Measurements from ENCODE around the gene NR1D1.
"Not testable (repeated sequence)": the region's sequence is repeated elsewhere in the genome, so short reads cannot be mapped to it uniquely, and the experiment has no call there.

Gene NR1D1

DNA sequence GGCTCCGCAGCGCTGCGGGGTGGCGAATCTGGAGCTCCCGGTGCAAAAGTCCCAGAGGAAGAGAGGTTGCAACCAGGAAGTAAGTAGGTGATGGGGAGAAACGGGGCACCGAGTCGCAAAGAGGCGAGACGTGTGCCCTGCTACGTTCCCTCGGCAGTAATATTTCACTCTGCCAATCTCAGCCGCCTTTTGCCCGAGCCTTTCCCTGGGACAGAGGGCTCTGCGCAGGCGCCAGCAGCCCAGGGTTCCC lies at the start of gene NR1D1:
Gene NR1D1 (minus strand): TSS at position 171 of the 250 bp plus-strand sequence. CDS start 495 bp downstream, outside the sequence.
- Mint-ChIP-seq H3K27me3 (no peaks in the 10 kb centered on the region), H3K27ac (peak within 1 kb of the TSS; percentile 96), H3K36me3 (peaks cover 8% of the 10 kb centered on the region), H3K4me1 (ENCODE audit: low read depth) (peaks cover 84% of the 10 kb centered on the region), H3K4me3 (peak within 1 kb of the TSS; percentile 95), H3K9me3 (ENCODE audit: low read depth) (no peaks in the 10 kb centered on the region)

- Mint-ChIP-seq H3K27ac (peak overlapping the region; percentile 46), H3K9me3 (ENCODE audit: low read depth) (no peaks in the 10 kb centered on the region), H3K36me3 (peaks cover 7% of the 10 kb centered on the region), H3K4me1 (ENCODE audit: low read depth) (peaks cover 55% of the 10 kb centered on the region), H3K4me3 (peak overlapping the region; percentile 44), H3K27me3 (no peaks in the 10 kb centered on the region)
Observed at GRCh38 chr17:40148527-40148926, 48.1 kb upstream of the NR1D1 start.

DNA sequence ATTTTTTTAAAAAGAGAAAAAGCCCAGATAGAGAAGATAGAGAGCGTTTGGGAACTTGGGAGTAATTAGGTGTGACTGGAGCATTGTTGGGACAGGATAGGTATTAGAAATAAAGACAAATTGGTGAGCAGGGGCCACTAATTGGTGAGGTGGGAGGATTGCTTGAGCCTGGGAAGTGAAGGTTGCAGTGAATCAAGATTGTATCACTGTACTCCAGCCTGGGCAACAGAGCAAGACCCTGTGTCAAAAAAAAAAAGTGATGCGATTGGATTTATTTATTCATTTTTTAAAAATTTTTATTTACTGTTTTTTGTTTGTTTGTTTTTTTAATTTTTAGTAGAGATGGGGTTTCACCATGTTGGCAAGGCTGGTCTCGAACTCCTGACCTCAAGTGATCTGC lies 45.1 kb upstream of the NR1D1 start:
- H3K36me3 Mint-ChIP-seq = peaks cover 10% of the 10 kb centered on the region

GRCh38 chr17:40143166-40143565 lies 42.8 kb upstream of the NR1D1 start:
- not testable (repeated sequence) for H3K36me3 Mint-ChIP-seq; H3K27ac Mint-ChIP-seq; H3K4me3 Mint-ChIP-seq; H3K9me3 Mint-ChIP-seq (ENCODE audit: low read depth); H3K27me3 Mint-ChIP-seq
- H3K4me1 Mint-ChIP-seq (ENCODE audit: low read depth) = peaks cover 50% of the 10 kb centered on the region

More for the DNA sequence above, 45.1 kb upstream of the NR1D1 start:
- no peaks in the 10 kb centered on the region for H3K9me3 Mint-ChIP-seq (ENCODE audit: low read depth)
- no peak overlapping the region for H3K27ac Mint-ChIP-seq
- no peaks in the 10 kb centered on the region for H3K27me3 Mint-ChIP-seq
- peaks cover 56% of the 10 kb centered on the region for H3K4me1 Mint-ChIP-seq (ENCODE audit: low read depth)
- H3K4me3 Mint-ChIP-seq = no peak overlapping the region

DNA sequence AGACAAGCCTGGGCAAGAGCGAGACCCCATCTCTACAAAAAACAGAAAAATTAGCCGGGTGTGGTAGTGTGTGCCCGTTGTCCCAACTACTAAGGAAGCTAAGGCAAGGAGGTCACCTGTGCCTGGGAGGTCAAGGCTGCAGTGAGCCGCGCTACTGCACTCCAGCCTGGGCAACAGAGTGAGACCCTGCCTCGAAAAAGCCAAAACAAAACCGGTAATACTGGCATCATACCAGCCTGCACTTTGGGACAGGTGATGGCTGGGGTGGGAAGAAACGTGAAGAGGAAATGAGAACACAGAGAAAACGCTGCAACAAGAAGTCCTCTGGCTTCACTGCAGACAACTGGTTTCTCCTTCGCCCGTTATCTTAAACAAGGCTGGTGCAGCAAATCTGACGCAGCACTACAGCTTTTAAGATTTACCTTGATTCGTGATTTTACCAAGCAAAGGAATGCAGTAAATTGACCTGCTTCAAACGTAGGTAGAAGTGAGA lies 39.2 kb upstream of the NR1D1 start:
- peak overlapping the region; percentile 97 for H3K4me3 Mint-ChIP-seq
- no peaks in the 10 kb centered on the region for H3K9me3 Mint-ChIP-seq (ENCODE audit: low read depth)

GRCh38 chr17:40135817-40136216 lies 35.4 kb upstream of the NR1D1 start:
- peak overlapping the region; percentile 67 for H3K27ac Mint-ChIP-seq
- no peaks in the 10 kb centered on the region for H3K27me3 Mint-ChIP-seq
- peaks cover 4% of the 10 kb centered on the region for H3K36me3 Mint-ChIP-seq
- peaks cover 28% of the 10 kb centered on the region for H3K4me1 Mint-ChIP-seq (ENCODE audit: low read depth)
- no peak overlapping the region for H3K4me3 Mint-ChIP-seq
- no peaks in the 10 kb centered on the region for H3K9me3 Mint-ChIP-seq (ENCODE audit: low read depth)

More for the DNA sequence above, 39.2 kb upstream of the NR1D1 start:
- Mint-ChIP-seq H3K27me3 (no peaks in the 10 kb centered on the region), H3K27ac (peak overlapping the region; percentile 95), H3K36me3 (peaks cover 6% of the 10 kb centered on the region), H3K4me1 (ENCODE audit: low read depth) (peaks cover 41% of the 10 kb centered on the region)

GRCh38 chr17:40134184-40134583 lies 33.8 kb upstream of the NR1D1 start:
- no peaks in the 10 kb centered on the region for H3K27me3 Mint-ChIP-seq
- peaks cover 19% of the 10 kb centered on the region for H3K4me1 Mint-ChIP-seq (ENCODE audit: low read depth)
- peaks cover 6% of the 10 kb centered on the region for H3K36me3 Mint-ChIP-seq
- peak overlapping the region; percentile 67 for H3K27ac Mint-ChIP-seq
- H3K9me3 Mint-ChIP-seq (ENCODE audit: low read depth) = no peaks in the 10 kb centered on the region
- no peak overlapping the region for H3K4me3 Mint-ChIP-seq

- Mint-ChIP-seq H3K27ac (peak overlapping the region; percentile 64), H3K36me3 (peaks cover 9% of the 10 kb centered on the region), H3K4me3 (no peak overlapping the region), H3K27me3 (no peaks in the 10 kb centered on the region), H3K4me1 (ENCODE audit: low read depth) (peaks cover 14% of the 10 kb centered on the region), H3K9me3 (ENCODE audit: low read depth) (no peaks in the 10 kb centered on the region)
Observed at GRCh38 chr17:40130352-40131042, 30.1 kb upstream of the NR1D1 start.

DNA sequence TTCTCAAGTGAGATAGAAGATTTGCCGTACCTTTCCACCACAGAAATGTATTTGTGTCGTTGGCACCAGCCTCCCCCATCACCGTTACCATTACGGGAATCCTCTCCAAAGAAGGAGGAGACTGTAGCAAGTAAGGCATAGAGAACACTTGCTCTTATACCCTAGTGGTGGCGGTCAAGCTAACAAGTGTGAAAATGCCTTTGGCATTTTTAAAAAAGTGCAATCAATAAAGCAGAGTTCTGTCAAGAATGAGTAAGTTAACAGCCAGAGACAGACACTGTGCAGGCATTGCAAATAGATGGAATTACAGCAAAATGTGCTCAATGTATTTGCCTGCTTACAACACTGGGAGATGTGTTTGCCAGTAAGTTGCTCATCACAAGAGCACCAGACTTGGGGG lies 29.1 kb upstream of the NR1D1 start:
- H3K36me3 Mint-ChIP-seq = peaks cover 9% of the 10 kb centered on the region
- H3K4me3 Mint-ChIP-seq = no peak overlapping the region
- H3K27ac Mint-ChIP-seq = no peak overlapping the region
- no peaks in the 10 kb centered on the region for H3K27me3 Mint-ChIP-seq
- no peaks in the 10 kb centered on the region for H3K9me3 Mint-ChIP-seq (ENCODE audit: low read depth)
- peaks cover 16% of the 10 kb centered on the region for H3K4me1 Mint-ChIP-seq (ENCODE audit: low read depth)

GRCh38 chr17:40124279-40125141 lies 24.1 kb upstream of the NR1D1 start:
- Mint-ChIP-seq H3K27ac (peak overlapping the region; percentile 86), H3K4me1 (ENCODE audit: low read depth) (peaks cover 30% of the 10 kb centered on the region)

DNA sequence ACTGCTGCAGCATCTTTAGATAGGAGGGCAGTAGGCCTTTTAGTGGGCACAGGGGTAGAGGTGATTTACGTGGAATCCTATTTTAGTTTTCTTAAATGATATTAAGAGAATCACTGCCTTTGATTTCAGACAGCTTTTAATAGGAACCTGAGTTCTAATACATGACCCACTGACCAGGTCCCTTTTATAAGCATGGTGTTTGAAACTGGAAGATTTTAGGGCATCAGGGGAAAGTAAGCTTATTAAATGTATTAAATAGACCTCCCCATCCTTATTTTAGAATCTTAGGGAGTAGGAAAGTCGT lies 23.4 kb upstream of the NR1D1 start:
- Mint-ChIP-seq H3K9me3 (ENCODE audit: low read depth) (no peaks in the 10 kb centered on the region), H3K27me3 (no peaks in the 10 kb centered on the region), H3K36me3 (peaks cover 3% of the 10 kb centered on the region), H3K4me1 (ENCODE audit: low read depth) (peaks cover 30% of the 10 kb centered on the region), H3K4me3 (peak overlapping the region; percentile 96), H3K27ac (peak overlapping the region; percentile 85)

More at GRCh38 chr17:40124279-40125141, 24.1 kb upstream of the NR1D1 start:
- H3K4me3 Mint-ChIP-seq = peak overlapping the region; percentile 96
- H3K36me3 Mint-ChIP-seq = peaks cover 3% of the 10 kb centered on the region
- no peaks in the 10 kb centered on the region for H3K9me3 Mint-ChIP-seq (ENCODE audit: low read depth)
- no peaks in the 10 kb centered on the region for H3K27me3 Mint-ChIP-seq

DNA sequence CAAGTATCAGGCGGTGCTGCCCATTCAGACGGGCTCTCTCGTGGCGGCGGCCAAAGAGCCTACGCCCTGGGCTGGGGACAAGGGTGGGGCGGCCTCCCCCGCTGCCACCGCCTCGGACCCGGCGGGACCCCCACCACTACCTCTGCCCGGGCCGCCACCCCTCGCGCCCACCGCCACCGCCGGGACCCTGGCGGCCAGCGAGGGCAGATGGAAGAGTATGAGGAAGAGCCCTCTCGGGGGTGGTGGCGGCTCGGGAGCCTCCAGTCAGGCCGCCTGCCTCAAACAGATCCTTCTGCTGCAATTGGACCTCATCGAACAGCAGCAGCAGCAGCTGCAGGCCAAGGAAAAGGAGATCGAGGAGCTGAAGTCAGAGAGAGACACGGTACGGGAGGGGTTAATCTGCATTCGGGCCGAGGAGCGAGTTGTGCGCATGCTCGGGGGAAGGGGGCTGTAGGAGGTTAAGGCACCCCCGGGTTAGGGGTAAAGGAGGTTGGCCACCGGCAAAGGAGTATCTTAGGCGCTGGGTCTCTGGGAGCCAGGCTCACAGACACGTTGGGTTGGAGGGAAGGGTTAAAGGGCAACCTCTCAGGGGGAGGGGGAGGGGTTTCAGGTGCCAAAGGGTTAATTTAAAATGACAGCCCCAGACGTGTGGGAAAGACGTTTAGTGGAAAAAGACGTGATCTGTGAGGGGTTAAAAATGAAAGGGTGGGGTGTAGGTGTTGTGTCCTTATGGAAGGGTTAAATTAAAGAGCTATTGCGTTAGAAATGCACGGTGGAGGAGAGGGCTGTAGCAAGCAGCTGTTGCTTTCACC lies 22.8 kb upstream of the NR1D1 start:
- peaks cover 3% of the 10 kb centered on the region for H3K36me3 Mint-ChIP-seq
- H3K4me1 Mint-ChIP-seq (ENCODE audit: low read depth) = peaks cover 33% of the 10 kb centered on the region
- peak overlapping the region; percentile 85 for H3K27ac Mint-ChIP-seq
- H3K9me3 Mint-ChIP-seq (ENCODE audit: low read depth) = no peaks in the 10 kb centered on the region
- peak overlapping the region; percentile 96 for H3K4me3 Mint-ChIP-seq
- no peaks in the 10 kb centered on the region for H3K27me3 Mint-ChIP-seq

GRCh38 chr17:40122136-40122998 lies 22.0 kb upstream of the NR1D1 start:
- no peak overlapping the region for H3K4me3 Mint-ChIP-seq
- H3K36me3 Mint-ChIP-seq = peaks cover 3% of the 10 kb centered on the region
- H3K27me3 Mint-ChIP-seq = no peaks in the 10 kb centered on the region
- peaks cover 37% of the 10 kb centered on the region for H3K4me1 Mint-ChIP-seq (ENCODE audit: low read depth)
- no peaks in the 10 kb centered on the region for H3K9me3 Mint-ChIP-seq (ENCODE audit: low read depth)
- H3K27ac Mint-ChIP-seq = no peak overlapping the region

All from activated naive CD8-positive, alpha-beta T cell (primary cell).